Stimulated activated CD4-positive, alpha-beta T cell treated with anti-CD3 and anti-CD28 coated beads, Interleukin-4, amount 100 ng/mL, for 48 hours (primary cell): ENCODE results near the gene TRAF2.

Experiments used
- DNase-seq, 2 donors: peaks; one replicate each; pipeline ENCODE4 v3.0.0-alpha.2; 2020; ENCODE audit warnings: low read depth in 2 of 2

Gene TRAF2

DNA sequence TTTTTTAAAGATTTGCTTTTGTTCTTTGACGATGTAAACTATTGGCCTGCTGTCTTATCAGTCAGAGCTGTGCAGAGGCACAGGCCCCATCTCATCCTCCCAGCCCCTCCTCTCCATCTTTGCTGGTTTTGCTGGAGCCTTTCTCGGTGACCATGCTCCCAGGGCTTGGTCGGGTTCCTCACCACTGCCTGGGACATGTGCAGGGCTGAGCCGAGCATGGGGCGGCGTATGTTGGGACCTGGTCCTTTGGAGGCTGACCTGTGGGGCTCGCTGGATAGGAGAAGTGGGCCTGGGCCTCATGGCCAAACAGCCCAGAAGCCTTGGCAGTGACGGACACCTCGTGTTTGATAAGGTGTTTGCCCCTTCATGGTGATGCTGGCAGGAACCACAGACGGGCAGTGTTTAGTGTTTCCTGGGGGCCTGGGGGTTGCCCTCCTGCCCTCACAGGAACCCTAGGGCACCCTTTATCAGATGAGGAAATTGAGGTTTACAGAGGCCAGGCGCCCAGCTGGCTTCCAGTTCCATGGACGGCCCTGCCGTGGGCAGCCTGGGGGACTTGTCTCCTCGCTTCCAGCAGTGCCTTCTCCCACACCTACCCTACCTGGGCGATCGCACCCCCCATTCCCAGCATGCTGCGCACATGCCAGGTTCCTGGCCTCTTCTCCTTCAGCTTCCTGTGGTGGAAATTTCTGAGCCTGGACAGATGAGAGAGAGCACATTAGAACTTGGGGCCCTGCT is 27.6 kb downstream of the TRAF2 start:
- no peak for DNase-seq

DNA sequence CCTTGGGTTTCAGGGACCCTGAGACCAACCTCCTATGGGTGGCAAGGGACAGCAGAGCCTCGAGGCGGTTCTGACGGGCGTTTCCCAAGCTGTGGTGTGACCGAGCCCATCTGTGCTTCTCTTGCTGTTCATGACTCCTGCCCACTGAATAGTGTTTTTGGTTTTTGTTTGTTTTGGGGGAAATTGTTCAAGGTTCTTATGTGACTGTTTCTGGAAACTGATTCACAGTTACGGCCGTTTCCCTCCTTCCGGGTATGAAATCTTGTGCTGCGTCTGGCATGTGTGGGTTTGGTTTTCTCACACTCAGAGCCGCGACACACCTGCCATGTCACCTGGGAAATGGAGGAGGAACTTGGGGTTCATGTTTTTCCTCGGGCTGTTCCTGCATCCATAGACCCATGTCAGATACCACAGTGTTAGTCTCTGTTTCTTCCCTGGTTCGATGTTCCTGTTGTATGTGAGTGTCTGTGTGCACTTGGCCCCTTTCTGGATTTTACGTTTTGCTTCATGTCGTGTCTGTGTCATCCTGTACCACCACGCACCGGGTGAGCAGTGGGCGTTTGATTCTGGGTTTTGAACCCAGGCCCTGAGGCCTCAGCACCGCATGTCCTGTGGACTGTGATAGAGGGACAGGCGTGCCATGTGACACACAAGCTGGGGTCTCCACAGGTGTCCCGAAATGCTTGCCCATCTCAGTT is 29.5 kb downstream of the TRAF2 start:
- DNase-seq: no peak

DNA sequence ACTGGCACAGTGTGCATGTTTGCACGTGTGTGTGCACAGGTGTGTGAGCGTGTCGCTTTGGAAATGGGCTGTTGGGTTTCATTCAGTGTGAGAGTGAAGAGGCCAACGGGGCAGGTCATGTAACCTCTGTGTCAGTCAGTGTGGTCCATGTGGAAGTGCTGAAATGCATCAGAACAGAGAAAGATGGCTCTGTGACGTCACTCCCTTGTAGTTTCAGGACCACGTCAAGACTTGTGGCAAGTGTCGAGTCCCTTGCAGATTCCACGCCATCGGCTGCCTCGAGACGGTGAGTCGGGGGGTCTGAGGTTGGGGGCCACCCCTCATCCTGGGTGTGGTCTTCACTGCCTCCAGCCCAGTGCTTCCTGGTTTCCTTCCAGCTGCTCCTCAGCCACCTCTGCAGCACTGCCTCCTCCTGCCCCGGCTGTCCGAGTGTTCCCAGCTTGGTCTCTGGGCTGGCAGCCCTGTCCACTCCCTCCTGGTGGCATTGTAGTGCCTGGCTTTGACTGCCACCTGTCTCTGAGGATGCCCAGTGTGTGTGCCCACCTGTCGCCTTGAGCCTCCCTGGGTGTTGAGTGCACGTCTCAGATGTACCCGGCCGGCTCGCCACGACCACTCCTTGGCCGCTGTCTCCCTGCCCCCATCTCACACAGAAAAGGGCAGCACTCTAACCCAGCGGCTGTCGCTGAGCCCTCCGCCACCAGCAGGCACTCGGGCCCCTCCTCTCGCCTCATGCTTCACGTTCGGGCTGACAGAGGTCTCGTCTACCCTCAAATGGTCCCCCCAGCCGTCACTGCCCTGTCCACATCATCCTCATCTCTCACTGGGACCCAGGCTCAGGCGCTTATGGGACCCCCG is 30.2 kb downstream of the TRAF2 start:
- DNase-seq: no peak

DNA sequence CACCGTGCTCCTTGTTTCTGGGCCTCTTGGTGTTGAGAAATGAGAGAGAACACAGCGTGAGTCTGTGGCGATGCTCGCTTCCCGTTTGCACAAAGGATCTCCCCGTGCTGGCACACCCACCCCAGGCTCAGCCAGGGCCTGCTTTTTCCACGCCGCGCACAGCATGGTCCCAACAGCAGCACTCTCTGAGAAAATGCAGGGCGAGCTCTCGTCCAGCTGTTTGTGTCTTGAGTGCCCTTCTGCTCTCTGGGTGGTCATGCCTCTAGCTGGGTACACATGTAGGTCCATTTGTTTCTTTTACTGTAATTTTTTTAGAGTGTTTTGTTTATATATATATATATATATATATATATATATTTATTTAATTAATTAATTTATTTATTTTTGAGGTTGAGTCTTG is 31.6 kb downstream of the TRAF2 start:
- no peak for DNase-seq

DNA sequence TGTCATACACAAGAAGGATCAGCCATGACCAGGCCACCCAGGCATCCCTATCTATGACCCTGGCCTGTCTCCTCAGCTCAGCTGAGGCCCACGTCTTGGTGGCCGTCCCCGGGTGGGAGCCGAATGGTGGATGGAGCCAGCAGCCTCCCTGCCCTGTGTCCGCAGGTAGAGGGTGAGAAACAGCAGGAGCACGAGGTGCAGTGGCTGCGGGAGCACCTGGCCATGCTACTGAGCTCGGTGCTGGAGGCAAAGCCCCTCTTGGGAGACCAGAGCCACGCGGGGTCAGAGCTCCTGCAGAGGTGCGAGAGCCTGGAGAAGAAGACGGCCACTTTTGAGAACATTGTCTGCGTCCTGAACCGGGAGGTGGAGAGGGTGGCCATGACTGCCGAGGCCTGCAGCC is 33.8 kb downstream of the TRAF2 start:
- DNase-seq: no peak

DNA sequence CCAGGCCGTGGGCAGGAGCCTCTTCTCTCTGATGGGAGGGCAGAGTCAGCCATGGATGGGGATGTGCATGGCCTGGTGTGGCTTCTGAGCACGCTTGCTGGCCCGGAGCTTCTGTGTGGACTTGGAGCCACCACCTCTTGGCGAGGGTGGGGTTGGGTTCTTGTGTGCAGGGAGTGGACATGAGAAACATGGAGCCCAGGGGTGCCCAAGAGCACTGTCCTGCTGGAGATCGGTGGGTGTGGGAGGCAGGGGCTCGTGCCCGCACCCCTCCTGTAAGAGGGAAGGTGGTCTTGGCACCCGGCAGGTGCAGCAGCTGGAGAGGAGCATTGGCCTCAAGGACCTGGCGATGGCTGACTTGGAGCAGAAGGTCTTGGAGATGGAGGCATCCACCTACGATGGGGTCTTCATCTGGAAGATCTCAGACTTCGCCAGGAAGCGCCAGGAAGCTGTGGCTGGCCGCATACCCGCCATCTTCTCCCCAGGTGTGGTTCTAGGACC is 34.5 kb downstream of the TRAF2 start:
- DNase-seq: no peak

DNA sequence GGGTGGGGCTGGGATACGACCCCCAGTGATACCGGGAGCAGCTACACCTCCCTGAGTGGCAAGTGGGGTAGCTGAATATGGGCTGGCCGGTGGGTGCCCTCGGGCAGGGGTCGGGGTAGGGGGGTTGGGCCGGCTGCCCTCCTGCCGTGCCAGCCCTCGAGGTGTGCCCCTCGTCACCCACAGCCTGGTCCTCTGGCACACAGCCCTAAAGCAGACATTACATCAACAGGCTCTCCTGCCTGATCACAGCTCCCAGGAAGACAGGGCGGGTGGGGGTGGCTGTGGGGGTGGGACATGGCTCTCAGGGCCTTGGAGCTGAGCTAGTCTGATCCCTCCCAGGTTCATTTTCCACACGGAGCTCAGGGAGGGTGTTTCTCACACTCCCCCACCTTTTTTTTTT is 35.0 kb downstream of the TRAF2 start:
- no peak for DNase-seq

DNA sequence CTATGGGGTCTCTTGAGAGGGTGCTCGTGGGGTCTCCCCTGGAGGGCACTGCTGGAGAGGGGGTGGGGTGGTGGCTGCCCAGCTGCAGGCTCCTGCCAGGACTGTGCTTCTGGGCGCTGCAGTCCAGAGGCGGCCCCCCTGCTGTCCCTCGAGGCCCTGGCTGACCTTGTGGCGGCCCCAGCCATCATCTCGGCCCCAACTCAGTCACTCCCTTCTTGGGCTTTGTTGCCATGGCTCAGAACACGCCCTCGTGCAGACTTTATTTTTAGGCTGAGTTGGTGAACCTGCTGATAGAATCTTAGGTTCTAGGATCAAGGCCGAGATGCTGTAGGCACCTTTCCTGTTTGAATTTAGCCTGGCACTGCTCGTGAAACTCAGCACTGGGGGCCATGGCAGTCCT is 35.4 kb downstream of the TRAF2 start:
- no peak for DNase-seq

DNA sequence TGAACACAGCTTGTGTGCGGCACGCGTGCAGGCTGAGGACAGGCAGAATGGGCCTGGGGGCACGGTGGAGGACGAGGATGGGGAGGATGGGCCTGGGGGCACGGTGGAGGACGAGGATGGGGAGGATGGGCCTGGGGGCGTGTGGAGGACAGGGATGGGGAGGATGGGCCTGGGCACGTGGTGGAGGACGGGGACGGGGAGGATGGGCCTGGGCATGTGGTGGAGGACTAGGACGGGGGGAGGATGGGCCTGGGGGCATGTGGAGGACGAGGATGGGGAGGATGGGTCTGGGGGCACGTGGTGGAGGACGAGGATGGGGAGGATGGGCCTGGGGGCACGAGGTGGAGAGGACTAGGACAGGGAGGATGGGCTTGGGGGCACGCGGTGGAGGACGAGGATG is 36.2 kb downstream of the TRAF2 start:
- no peak for DNase-seq

DNA sequence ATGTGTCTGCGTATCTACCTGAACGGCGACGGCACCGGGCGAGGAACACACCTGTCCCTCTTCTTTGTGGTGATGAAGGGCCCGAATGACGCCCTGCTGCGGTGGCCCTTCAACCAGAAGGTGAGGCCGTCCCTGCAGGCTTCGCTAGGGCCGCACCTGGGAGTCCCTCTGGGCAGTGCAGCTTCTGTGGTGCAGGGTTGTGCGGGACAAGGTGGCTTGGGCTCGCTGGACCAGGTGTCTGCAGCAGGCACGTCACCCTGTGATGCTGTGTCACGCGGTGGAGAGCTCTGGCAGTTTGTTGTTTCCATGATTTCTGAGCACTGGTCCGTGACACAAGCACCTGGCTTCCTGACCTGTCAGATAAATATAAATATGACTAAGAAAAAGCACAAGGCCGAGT is 37.6 kb downstream of the TRAF2 start:
- DNase-seq: no peak

DNA sequence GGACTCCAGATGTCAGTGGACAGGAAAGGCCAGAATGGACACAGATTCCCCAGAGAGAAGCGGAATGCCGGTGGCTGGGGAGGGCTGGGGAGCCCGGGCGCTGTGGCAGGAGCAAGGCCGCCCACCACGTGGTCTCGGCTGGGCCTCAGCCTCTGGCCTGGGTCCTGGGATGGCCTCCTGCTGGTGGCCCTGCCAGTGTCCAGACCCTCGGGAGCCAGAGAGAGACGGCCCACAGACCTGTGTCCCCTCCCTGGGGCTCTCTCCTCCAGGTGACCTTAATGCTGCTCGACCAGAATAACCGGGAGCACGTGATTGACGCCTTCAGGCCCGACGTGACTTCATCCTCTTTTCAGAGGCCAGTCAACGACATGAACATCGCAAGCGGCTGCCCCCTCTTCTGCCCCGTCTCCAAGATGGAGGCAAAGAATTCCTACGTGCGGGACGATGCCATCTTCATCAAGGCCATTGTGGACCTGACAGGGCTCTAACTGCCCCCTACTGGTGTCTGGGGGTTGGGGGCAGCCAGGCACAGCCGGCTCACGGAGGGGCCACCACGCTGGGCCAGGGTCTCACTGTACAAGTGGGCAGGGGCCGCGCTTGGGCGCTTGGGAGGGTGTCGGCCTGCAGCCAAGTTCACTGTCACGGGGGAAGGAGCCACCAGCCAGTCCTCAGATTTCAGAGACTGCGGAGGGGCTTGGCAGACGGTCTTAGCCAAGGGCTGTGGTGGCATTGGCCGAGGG is 39.3 kb downstream of the TRAF2 start:
- no peak for DNase-seq

DNA sequence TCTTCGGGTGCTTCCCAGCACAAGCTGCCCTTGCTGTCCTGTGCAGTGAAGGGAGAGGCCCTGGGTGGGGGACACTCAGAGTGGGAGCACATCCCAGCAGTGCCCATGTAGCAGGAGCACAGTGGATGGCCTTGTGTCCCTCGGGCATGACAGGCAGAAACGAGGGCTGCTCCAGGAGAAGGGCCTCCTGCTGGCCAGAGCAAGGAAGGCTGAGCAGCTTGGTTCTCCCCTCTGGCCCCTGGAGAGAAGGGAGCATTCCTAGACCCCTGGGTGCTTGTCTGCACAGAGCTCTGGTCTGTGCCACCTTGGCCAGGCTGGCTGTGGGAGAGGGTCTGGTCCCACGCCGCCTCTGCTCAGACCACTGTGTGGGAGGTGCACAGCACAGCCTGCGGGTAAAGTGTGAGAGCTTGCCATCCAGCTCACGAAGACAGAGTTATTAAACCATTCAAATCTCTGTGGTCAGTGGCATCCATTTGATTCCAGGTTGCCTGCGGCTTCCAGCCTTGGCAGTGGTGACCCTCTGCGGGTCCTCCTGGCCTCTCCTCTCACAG is 39.9 kb downstream of the TRAF2 start:
- DNase-seq: no peak

DNA sequence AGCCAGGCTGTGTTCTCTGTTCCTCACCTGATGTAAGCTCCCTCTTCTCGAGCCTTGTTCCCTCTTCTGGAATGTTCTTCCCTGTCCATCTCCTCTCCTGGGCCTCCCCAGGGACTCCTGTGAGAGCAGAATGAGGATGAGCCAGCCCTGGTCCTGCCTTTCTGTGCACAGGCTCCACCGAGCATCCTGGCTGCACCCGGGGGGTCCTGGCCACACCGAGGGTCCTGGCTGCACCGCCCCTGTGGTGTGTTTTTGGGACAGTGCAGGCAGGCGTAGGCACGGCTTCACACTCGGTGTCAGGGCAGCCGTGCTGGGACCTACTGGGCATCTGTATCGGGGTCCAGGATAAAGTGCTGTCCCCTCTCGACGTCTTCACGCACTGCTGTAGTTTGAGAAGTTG is 40.4 kb downstream of the TRAF2 start:
- no peak for DNase-seq

DNA sequence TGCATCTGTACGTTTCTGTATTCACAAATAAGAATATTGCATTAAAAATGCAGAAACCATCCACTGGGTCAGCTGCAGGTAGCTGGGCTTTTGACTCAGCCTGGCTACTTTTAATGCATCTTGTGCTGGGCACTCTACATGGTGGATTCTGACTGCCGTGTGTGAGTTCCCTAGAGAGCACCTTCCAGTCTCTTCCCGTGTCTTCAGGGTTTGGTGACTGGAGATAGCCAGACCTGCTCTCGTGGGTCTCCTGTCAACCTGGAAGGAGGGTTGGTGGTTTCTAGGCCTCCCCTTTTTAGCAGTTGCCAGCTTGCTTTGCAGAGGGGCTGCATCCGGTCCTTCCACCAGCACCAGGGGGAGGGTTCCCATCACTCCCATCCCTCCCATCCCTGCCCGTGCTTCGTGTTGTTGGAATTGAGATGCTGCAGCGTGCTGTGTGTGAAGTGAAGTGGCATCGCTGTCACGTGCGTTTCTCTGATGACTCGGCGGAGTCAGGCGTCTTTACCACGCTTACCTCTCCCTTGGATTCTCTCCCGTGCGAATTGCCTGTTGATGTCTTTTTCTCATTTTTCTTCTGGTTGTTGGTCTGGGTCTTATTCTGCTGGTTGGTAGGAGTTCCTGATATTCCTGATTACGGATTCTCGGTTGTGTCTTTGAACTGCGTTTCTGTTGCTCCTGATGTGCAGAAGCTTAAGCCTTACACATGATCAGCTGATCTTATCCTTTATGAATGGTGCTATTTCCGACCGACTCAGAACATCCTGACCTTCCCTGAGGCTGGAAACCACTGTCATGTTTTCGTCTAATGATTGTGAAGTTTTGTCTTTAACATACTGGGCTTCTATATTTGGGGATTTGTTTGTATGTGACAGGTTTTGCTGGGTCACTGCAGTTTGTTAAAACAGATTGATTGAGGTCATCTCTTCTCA is 41.3 kb downstream of the TRAF2 start:
- no peak for DNase-seq

DNA sequence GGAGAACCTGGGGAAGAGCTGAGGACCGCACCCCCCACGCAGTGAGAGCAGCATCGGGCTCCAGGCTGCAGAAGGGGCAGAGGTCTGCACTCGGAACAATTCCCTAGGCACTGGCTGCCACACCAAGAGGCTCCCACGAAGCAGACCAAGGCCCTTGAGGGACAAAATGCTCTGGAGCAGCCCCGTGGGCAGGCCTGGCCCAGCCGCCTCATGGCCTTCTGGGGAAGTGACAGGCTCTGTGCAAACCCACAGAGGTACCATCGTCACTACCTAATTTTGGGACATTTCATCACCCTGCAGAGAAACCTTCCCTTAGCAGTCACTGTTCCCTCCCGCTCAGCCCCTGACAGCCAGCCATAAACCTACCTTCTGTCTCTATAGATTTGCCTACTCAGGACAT is 42.3 kb downstream of the TRAF2 start:
- no peak for DNase-seq

DNA sequence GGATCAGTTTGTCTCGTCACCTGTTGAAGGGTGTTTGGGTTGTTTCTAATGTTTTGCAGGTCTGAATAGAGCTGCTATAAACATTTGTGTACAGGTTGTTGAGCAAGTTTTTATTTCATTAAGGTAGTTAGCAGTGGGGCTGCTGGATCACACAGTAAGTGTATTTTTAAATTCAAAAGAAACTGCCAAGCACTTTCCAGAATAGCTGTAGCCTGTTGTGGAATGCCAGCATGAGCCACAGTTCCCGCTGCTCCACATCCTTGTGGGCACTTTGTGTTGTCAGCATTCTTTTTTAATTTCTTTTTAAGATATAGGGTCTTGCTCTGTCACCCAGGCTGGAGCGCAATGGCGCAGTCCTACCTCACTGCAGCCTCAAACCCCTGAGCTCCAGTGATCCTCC is 43.7 kb downstream of the TRAF2 start:
- no peak for DNase-seq

DNA sequence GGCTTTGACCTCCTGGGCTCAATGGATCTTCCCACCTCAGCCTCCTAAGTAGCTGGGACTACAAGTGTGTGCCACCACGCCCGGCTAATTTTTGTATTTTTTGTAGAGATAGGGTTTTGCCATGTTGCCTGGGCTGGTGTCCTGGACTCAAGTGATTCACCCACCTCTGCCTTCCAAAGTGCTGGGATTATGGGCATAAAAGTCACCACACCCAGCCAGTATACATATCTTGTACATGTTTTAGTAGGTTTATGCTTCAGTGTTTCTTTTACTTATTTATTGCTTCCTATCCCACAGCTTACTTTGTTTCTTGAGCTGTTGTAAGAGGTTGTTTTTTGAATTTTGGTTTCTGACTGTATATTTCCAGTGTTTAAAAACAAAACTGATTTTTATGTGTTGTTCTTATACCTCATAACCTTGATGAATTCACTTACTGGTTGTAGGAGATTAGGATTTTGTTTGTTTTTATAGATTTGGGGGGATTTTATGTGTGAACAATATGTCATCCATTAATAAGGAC is 45.4 kb downstream of the TRAF2 start:
- DNase-seq: no peak

DNA sequence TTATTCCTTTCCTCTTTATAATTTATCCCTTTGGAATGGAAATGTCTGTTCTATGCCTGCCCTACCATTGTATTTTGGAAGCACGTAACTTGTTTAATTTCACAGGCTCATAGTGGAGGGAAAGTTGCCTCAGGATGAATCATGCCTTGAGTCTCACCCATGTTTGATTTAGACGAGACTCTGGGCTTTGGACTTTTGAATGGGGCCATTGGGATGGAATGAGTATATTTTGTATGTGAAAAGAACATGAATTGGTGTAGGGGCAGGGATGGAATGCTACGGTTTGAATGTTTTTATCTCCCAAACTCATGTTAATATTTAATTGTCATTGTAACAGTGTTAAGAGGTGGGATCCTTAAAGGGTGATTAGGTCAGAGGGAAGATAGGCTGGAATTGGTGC is 48.0 kb downstream of the TRAF2 start:
- no peak for DNase-seq

DNA sequence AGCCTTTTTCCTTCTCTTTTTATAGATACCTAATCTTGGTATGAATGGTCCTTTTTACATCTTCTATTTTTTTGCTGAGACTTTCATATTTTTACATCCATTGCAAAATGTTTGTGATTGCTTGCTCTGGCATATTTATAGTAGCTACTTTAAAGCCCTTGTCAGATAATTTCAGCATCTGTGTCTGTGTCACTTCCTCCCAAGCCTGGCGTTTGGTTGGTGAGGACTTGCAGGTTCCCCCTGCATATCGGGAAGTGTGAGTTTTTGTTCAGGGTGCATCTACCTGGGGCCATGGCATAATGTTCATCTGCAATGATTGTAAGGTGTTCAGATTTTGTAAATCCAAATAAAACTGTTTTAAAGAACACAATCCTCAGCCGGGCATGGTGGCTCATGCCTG is 49.3 kb downstream of the TRAF2 start:
- no peak for DNase-seq

DNA sequence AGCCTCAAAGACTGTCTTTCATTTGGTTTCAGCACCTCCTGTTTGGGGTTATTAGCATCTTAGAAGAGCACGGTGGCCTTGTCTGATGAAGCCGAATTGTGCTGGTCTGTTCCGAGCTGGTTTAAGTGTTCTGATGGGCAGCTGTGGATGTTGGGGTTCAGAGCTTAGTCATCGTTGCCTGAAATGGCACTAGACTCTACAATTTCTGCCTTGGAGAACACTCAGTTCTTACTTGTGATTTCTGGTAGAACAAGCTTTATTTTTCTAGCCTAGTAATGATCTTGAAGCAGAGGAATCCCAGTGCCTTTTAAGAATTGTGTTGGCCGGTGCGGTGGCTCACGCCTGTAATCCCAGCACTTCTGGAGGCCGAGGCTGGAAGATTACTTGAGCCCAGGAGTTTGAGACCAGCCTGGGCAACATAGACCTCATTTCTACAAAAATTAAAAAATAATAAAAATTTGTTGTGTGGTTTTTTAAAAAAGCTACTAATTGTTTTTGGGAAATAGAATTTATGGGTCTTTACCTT is 50.4 kb downstream of the TRAF2 start:
- DNase-seq: no peak
